Testis (tissue), 3 donors: Measurements from ENCODE around the gene TCF7L2. TPM values are rescaled to one million over a fixed set of nuclear protein-coding genes. Genes with fewer than 3 reads are reported as not detected.

Experiments
- DNase-seq: peaks from one replicate; pipeline ENCODE4 v3.0.0-alpha.2; 2019
- H3K27ac ChIP-seq, 2 donors: fragments of 200-600 bp; sonication (generic); one replicate each; pipeline ENCODE4 v1.5.1; 2019
- H3K27me3 ChIP-seq: fragments of 200-600 bp; sonication (generic); one replicate; pipeline ENCODE4 v1.5.1; 2019
- H3K36me3 ChIP-seq: fragments of 200-600 bp; sonication (generic); one replicate; pipeline ENCODE4 v1.5.1; 2017; ENCODE audit warnings: low read depth; ENCODE audit errors: missing control alignments
- H3K4me1 ChIP-seq: fragments of 200-600 bp; sonication (generic); one replicate; pipeline ENCODE4 v1.5.1; 2019
- H3K4me3 ChIP-seq, 2 donors: fragments of 200-600 bp; sonication (generic); one replicate each; pipeline ENCODE4 v1.5.1; 2017 to 2019
- H3K9me3 ChIP-seq: fragments of 200-600 bp; sonication (generic); one replicate; pipeline ENCODE4 v1.5.1; 2017
- CTCF ChIP-seq, 3 experiments: fragments of 450-650 bp in 2 of 3; fragments of 200-600 bp in 1 of 3; sonication (generic) in 1 of 3; IDR thresholded peaks; one replicate each; pipeline ENCODE4 v1.5.1; 2016 to 2019; ENCODE audit warnings: antibody characterized with exemption in 3 of 3, mild to moderate bottlenecking in 2 of 3, moderate library complexity in 1 of 3
- POLR2A ChIP-seq: fragments of 450-650 bp; IDR thresholded peaks from one replicate; pipeline ENCODE4 v1.6.1; 2017; ENCODE audit warnings: antibody characterized with exemption, mild to moderate bottlenecking, moderate library complexity
- WGBS, 2 donors: methylation state at CpG; one replicate each; pipeline ENCODE4 v1.1.5; 2018; 5-methylcytosine and 5-hydroxymethylcytosine counted together
- intact Hi-C: fragments of 100-400 bp; cut with DNase I; formaldehyde crosslinking; loops from one replicate; pipeline ENCODE4 v1.15.1; 2023; ENCODE audit warnings: low total_unique reads
- polyA plus RNA-seq: library from polyadenylated mRNA; stranded (reverse); fragments of 350-450 nt; fragmentation: Illumina TruSeq; extraction: RNeasy Lipid Tissue Mini Kit (QIAGEN cat#74804); gene quantifications from one replicate; pipeline ENCODE4 v1.2.3, GENCODE V29; 2014; ENCODE audit warnings: low read depth, low replicate concordance; ENCODE audit not compliant: insufficient read depth
- total RNA-seq, 2 donors: library from RNA; depleted of rRNA; stranded (reverse); fragments of >200 nt; gene quantifications; one replicate each; pipeline ENCODE4 v1.2.3, GENCODE V29; 2016

The TCF7L2 gene
- total and polyA plus RNA-seq, 3 donors from 2014 or later, result 18.5 to 25.4 (median 23.3) TPM

GRCh38 chr10:113047963-113048781 lies 98.1 kb downstream of the TCF7L2 start:
- Histone ChIP-seq H3K4me1 (peaks cover 23% of the 10 kb centered on the region), H3K36me3 (no peaks in the 10 kb centered on the region), H3K4me3 (no peak overlapping the region), H3K9me3 (no peaks in the 10 kb centered on the region), H3K27ac (no peak overlapping the region), H3K27me3 (no peaks in the 10 kb centered on the region)
- 88 to 89% methylated on average over 13 of the region's 13 CpGs for WGBS, 2 donors
- intact Hi-C loops, result no loop called here
- no peak for TF ChIP-seq POLR2A
- TF ChIP-seq CTCF (IDR thresholded peaks at IDR 0.05), result no peak
- no peak for DNase-seq

DNA sequence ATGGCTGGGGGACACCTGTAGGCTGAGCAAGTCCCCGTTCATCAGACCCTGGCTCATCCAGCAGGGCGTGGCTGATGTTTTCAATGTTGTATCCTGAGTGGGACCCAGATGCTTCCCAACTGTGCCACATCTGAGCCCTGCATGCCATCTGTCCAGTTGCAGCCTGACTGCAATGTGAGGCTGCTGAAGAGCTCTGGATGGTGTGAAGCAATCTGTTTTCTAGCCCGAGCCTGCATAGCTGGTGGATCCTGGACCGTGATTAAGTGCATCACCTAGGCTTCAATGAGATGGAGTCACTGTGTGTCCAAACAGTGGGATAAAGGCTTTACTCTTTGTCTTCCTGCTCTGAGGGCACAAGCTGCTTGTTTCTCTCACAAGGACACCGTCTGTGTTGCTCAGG lies 99.8 kb downstream of the TCF7L2 start:
- H3K27ac ChIP-seq, result no peak overlapping the region
- no peak for DNase-seq
- no peak for TF ChIP-seq CTCF (IDR thresholded peaks at IDR 0.05)
- no peak for TF ChIP-seq POLR2A
- no peak overlapping the region for H3K4me3 ChIP-seq
- H3K9me3 ChIP-seq, result no peaks in the 10 kb centered on the region
- peaks cover 23% of the 10 kb centered on the region for H3K4me1 ChIP-seq
- H3K36me3 ChIP-seq, result no peaks in the 10 kb centered on the region
- H3K27me3 ChIP-seq, result no peaks in the 10 kb centered on the region
- intact Hi-C loops, result no loop called here
- WGBS, 2 donors, result 83 to 88% methylated on average over 4 to 5 of the region's 5 CpGs

DNA sequence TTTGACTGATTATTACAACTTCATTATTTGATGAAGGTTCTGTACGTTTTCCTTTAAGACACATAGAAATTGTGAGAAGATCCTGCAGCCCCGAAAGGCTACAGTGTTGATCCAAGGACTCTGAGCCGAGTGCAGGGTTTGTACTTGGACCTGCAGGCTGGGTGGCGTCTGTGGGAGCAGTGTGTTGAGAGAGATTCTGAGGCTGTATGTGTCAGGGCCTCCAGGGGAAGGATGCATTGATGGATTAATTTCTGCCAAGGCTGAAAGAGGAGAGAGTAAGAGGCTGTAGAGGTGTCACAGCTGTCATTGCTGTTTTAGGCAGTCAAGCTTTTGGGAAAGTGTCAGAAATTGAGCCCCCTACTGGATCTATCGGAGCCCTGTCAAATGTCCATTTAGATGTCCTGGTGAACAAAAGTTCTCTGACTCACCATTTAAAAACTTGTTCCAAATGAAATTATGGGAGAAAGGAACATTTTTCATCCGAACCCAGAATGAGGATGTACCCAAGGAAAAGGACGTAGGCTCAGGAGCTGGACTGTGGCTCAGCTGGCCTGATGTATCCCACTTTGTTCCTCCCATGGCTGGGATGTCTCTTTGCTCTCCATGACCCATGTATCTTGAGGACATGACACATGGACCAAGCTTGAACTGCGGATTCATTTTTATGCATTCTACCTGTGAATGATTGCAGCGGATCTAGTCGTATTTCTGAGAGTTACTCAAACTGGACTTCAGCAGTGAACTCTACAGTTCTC lies 102.2 kb downstream of the TCF7L2 start:
- Histone ChIP-seq H3K27ac (no peak overlapping the region), H3K27me3 (no peaks in the 10 kb centered on the region), H3K36me3 (no peaks in the 10 kb centered on the region), H3K4me1 (peaks cover 19% of the 10 kb centered on the region), H3K4me3 (no peak overlapping the region), H3K9me3 (no peaks in the 10 kb centered on the region)
- WGBS, 2 donors, result 61 to 63% methylated on average over 10 of the region's 10 CpGs
- intact Hi-C loops, result no loop called here
- no peak for TF ChIP-seq POLR2A
- no peak for TF ChIP-seq CTCF (IDR thresholded peaks at IDR 0.05)
- DNase-seq, result no peak

DNA sequence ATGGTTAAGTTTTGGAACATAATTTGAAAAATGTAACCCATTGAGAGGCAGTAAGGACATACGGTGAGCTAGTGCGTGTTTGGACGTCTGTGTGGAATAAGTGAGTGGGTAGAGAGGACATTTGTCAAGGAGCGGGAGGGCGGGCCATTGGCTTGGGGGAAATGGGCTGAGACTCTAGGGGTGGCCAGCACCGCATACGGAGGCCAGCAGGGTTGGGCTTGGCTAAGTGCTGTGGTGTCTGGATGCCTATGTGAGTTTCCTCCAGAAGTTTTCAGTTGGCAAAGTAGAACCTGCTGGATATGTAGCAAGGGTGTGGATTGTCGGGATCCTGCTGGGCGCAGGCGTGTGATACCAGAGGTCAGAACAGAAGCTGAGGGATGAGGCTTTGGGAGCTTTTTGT lies 103.0 kb downstream of the TCF7L2 start:
- intact Hi-C loops, result no loop called here

More for the DNA sequence above, 103.0 kb downstream of the TCF7L2 start:
- no peak for DNase-seq
- no peaks in the 10 kb centered on the region for H3K36me3 ChIP-seq
- TF ChIP-seq CTCF (IDR thresholded peaks at IDR 0.05) (no peak), POLR2A (no peak)
- no peaks in the 10 kb centered on the region for H3K27me3 ChIP-seq
- WGBS, 2 donors, result 69 to 73% methylated on average over 10 of the region's 10 CpGs
- no peak overlapping the region for H3K27ac ChIP-seq
- no peak overlapping the region for H3K4me3 ChIP-seq
- peaks cover 16% of the 10 kb centered on the region for H3K4me1 ChIP-seq
- H3K9me3 ChIP-seq, result no peaks in the 10 kb centered on the region
